ENCODE measurements around the gene NYNRIN. TPM values are rescaled to one million over a fixed set of nuclear protein-coding genes. Genes with fewer than 3 reads are reported as not detected.

NYNRIN gene
- total RNA-seq, 1 experiment from 2014 or later, result 18.7 TPM

DNA sequence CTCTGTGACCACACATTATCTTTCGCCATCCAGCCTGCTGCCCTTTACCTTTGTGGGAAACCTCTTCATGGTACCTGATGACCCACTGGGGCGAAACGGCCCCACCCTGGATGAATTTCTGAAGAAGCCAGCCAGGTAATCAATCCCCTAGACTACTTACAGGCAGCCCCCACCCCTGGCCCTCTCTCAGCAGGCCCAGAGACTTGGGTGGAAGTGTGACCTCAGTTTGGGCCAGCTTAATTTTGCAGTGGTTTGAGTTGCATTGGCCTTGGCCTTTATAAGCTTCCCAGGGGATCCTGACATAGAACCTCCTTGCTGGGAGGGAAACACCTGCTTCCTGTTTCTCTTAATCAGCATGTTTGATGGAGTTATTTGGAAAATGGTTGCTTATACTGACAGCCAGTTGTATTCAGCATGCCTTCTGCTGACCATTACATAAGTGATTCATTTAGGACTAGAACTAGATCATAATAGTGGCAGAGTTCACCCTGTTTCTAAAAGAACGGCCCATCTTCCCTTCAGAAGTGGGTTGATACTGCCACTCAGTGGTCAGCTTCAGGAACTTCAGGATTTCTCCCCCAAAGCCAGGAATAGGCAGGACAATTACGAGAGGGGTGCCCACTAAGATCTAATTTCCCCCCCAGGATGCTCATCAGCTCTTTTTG, 37.7 kb downstream of the NYNRIN start:
- Histone ChIP-seq H3K56ac (ENCODE audit: insufficient read length, low read depth, low read length) (no peak overlapping the region), H2BK15ac (ENCODE audit: low read depth, low read length) (no peak overlapping the region), H4K20me1 (ENCODE audit: control insufficient read depth, insufficient read depth, insufficient read length) (peaks cover 2% of the 10 kb centered on the region), H2BK5ac (ENCODE audit: insufficient read length, low read length) (no peak overlapping the region), H3K4me1 (ENCODE audit: insufficient read depth, low read length) (no peaks in the 10 kb centered on the region), H3K14ac (ENCODE audit: insufficient read depth, low read length) (no peak overlapping the region), H3K4ac (ENCODE audit: low read depth, low read length) (no peak overlapping the region), H4K91ac (ENCODE audit: insufficient read length, low read depth, low read length) (no peak overlapping the region), H2BK120ac (ENCODE audit: low read depth, low read length, poor library complexity, severe bottlenecking) (no peak overlapping the region), H3K79me2 (ENCODE audit: insufficient read depth, low read length) (no peaks in the 10 kb centered on the region), H3K18ac (ENCODE audit: insufficient read length, low read depth, low read length) (no peak overlapping the region), H2AFZ (ENCODE audit: low read length) (no peak overlapping the region), H3K79me1 (ENCODE audit: insufficient read depth, low read depth, low read length, poor library complexity, severe bottlenecking) (peaks cover 2% of the 10 kb centered on the region), H3K4me2 (ENCODE audit: insufficient read depth, insufficient read length, low read length) (no peak overlapping the region), H2BK20ac (ENCODE audit: low read depth, low read length, poor library complexity, severe bottlenecking) (no peak overlapping the region), H2AK5ac (ENCODE audit: insufficient read length, low read length) (no peak overlapping the region), H4K8ac (replicated peaks; ENCODE audit: insufficient read length, low read depth, low read length) (no peak overlapping the region), H4K5ac (ENCODE audit: insufficient read length, low read depth, low read length) (no peak overlapping the region), H3K23me2 (ENCODE audit: insufficient read length, low read depth, low read length, poor library complexity, severe bottlenecking) (no peaks in the 10 kb centered on the region), H3K23ac (ENCODE audit: insufficient read length, low read depth, low read length) (no peak overlapping the region), H3T11ph (ENCODE audit: low read length) (no peak overlapping the region), H3K9ac (ENCODE audit: extremely low read depth, insufficient read length, low read length) (no peak overlapping the region), H2BK12ac (ENCODE audit: insufficient read length, low read depth, low read length) (no peak overlapping the region), H3K27ac (ENCODE audit: insufficient read length, low read depth, low read length) (no peak overlapping the region), H3K9me3 (ENCODE audit: control insufficient read depth, low read depth, low read length) (no peaks in the 10 kb centered on the region), H3K27me3 (ENCODE audit: insufficient read depth, low read length) (no peaks in the 10 kb centered on the region)
- H3K27me3 Mint-ChIP-seq (ENCODE audit: low read depth), result no peaks in the 10 kb centered on the region
- no peak overlapping the region; a peak in 1 of 5 replicates for H3K4me3 Mint-ChIP-seq
- no peaks in the 10 kb centered on the region for H3K9me3 Mint-ChIP-seq
- no CpG with 5 or more reads among the region's 5 CpGs for WGBS (ENCODE audit: extremely low coverage, insufficient read length, low lambda C conversion rate)
- peak overlapping the region in 1 of 3 experiments; percentile 92; a peak in 2 of 7 replicates for H3K27ac Mint-ChIP-seq
- H3K4me1 Mint-ChIP-seq, result peaks cover 8 to 11% of the 10 kb centered on the region in 2 experiments
- peaks cover 19 to 63% (median 60%) of the 10 kb centered on the region in 3 experiments; a peak in 6 of 7 replicates for H3K36me3 Mint-ChIP-seq (ENCODE audit: insufficient read depth in 1 of 3, low read depth in 3 of 3)
- DNase-seq, result no peak
- peak; percentile 79 for TF ChIP-seq CTCF (conservative IDR thresholded peaks at IDR 0.05)
